Astrocyte of the spinal cord (primary cell): ENCODE data around the gene YTHDC2.

ENCODE experiments used
- DNase-seq: peaks from one replicate; pipeline ENCODE4 v3.0.0; 2011; ENCODE audit warnings: low read depth, low spot score
- H3K4me3 ChIP-seq: 2 replicates; pipeline ENCODE4 v1.5.1; 2011; ENCODE audit warnings: low read depth, mild to moderate bottlenecking, low read length, moderate library complexity
- in situ Hi-C: cut with HindIII; loops from 2 replicates; pipeline ENCODE4 v1.10.0; 2017; ENCODE audit warnings: low sequenced_read_pairs
- TF ChIP-seq, protein P1 (sequence below): IDR thresholded peaks from 2 replicates; pipeline ENCODE4 v1.5.1; 2012; ENCODE audit warnings: low read depth, mild to moderate bottlenecking, low read length, inconsistent platforms

The YTHDC2 gene

DNA sequence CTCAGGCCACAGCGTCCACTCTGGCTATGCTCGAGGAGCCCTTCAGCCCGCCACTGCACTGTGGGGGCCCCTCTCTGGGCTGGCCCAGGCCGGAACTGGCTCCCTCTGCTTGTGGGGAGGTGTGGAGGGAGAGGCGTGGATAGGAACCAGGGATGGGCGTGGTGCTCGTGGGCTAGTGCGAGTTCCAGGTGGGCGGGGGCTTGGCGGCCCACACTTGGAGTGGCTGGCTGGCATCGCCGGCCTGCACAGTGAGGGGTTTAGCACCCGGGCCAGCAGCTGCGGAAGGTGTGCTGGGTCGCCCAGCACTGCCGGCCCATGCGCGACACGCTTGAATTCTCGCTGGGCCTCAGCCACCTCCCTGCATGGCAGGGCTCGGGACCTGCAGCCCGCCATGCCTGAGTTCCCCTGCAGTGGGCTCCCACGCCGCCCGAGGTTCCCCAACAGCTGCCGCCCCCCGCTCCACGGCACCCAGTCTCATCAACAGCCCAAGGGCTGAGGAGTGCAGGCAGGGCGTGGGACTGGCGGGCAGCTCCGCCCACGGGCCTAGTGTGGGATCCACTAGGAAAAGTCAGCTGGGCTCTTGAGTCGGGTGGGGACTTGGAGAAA lies 103.8 kb downstream of the YTHDC2 start:
- no peak overlapping the region for H3K4me3 ChIP-seq
- TF ChIP-seq, protein P1, sequence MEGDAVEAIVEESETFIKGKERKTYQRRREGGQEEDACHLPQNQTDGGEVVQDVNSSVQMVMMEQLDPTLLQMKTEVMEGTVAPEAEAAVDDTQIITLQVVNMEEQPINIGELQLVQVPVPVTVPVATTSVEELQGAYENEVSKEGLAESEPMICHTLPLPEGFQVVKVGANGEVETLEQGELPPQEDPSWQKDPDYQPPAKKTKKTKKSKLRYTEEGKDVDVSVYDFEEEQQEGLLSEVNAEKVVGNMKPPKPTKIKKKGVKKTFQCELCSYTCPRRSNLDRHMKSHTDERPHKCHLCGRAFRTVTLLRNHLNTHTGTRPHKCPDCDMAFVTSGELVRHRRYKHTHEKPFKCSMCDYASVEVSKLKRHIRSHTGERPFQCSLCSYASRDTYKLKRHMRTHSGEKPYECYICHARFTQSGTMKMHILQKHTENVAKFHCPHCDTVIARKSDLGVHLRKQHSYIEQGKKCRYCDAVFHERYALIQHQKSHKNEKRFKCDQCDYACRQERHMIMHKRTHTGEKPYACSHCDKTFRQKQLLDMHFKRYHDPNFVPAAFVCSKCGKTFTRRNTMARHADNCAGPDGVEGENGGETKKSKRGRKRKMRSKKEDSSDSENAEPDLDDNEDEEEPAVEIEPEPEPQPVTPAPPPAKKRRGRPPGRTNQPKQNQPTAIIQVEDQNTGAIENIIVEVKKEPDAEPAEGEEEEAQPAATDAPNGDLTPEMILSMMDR, result no peak
- in situ Hi-C loops, result no loop called here
- DNase-seq, result no peak

DNA sequence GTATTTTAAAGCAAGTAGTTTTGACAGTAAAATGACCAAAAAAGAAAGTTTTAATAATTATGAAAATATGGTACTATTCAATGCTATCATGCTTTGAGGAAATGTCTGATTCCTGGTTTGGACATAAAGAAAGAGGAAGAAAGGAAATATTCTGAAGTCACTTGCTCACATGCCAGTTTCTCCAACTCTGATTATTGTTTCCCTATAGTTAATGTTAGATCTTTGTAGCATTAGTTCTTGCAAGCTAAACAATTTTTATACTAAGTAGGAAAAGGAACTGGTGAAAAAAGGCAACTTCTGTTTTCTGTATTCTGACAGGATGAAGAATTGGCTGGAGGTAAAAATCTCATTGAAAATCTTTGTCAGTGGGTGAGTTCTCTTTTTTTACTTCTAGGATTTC lies 119.5 kb downstream of the YTHDC2 start:
- DNase-seq, result no peak
- TF ChIP-seq, protein P1, result no peak
- no peak overlapping the region for H3K4me3 ChIP-seq
- in situ Hi-C loops, result no loop called here

GRCh38 chr5:113634957-113635356 lies 121.5 kb downstream of the YTHDC2 start:
- H3K4me3 ChIP-seq, result no peak overlapping the region
- TF ChIP-seq, protein P1, result no peak
- in situ Hi-C loops, result no loop called here
- no peak for DNase-seq

DNA sequence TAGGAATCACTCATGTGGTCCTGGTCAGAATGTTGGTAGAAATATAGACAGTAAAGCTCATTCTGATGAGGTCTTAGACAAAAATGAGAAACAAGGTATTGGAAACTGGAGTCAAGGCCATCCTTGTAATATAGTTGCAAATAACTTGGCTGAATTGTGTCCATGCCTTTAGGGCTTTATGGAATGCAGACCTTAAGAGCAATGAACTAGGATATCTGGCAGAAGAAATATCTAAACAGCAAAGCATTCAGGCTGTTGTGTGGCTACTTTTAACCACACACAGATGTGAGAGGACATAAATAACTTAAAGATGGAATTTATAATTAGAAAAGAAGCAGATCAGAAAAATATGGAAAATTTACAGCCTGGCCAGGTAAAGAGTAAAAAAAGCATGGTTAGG lies 128.2 kb downstream of the YTHDC2 start:
- no peak for DNase-seq
- H3K4me3 ChIP-seq, result no peak overlapping the region
- TF ChIP-seq, protein P1, result no peak
- in situ Hi-C loops, result no loop called here
